Fibroblast of mammary gland (primary cell): ENCODE measurements around the gene PDSS2.
A peak's percentile ranks its signal among the peaks of the same experiment; 100 is the strongest.

Experiments used
- DNase-seq: peaks from one replicate; pipeline ENCODE4 v3.0.0-alpha.2; 2010; ENCODE audit warnings: low read depth
- H3K4me3 ChIP-seq: 2 replicates; pipeline ENCODE4 v1.5.1; 2011; ENCODE audit warnings: low read depth, mild to moderate bottlenecking, low read length, moderate library complexity; ENCODE audit not compliant: control insufficient read depth
- TF ChIP-seq, protein P1 (sequence below): conservative IDR thresholded peaks from 2 replicates; pipeline ENCODE4 v1.5.1; 2011; ENCODE audit warnings: low read depth, low read length, inconsistent platforms; ENCODE audit not compliant: control insufficient read depth, insufficient read depth

PDSS2 gene

GRCh38 chr6:107246249-107246971 is 213.0 kb downstream of the PDSS2 start:
- TF ChIP-seq, protein P1, sequence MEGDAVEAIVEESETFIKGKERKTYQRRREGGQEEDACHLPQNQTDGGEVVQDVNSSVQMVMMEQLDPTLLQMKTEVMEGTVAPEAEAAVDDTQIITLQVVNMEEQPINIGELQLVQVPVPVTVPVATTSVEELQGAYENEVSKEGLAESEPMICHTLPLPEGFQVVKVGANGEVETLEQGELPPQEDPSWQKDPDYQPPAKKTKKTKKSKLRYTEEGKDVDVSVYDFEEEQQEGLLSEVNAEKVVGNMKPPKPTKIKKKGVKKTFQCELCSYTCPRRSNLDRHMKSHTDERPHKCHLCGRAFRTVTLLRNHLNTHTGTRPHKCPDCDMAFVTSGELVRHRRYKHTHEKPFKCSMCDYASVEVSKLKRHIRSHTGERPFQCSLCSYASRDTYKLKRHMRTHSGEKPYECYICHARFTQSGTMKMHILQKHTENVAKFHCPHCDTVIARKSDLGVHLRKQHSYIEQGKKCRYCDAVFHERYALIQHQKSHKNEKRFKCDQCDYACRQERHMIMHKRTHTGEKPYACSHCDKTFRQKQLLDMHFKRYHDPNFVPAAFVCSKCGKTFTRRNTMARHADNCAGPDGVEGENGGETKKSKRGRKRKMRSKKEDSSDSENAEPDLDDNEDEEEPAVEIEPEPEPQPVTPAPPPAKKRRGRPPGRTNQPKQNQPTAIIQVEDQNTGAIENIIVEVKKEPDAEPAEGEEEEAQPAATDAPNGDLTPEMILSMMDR = no peak
- DNase-seq = no peak
- no peak overlapping the region for H3K4me3 ChIP-seq

DNA sequence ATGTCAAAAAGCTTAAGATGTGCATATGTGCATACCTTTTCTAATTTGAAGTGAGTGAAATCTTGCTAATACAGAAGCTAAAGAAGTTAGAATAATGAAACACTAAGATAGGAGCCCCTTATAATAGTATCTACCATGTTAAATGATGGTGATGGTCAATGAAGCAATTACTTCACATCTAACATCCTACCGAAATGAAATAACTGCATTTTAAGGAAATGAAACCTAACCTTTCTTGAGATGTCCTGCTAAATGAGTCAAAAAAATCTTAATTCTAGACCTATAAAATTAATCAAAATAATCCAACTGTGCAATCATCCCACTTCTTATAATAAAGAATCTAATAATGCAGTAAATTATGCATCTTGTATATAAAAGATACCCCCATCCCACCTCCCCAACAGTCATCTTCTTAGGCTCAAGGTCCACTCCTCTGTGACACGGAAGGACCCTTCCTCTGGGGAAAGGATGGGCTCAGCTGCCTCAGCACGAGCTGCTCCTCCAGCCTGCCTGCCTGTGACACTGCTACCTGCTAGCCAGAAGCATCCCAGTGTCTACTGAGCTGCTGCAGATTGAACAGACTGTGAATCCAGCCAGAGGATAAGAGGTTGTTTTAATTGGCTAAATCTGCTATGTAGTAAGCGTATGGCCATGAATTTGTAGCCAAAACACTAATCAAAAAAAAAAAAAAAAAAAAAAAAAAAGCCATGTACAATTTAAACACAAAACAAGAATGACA is 214.5 kb downstream of the PDSS2 start:
- H3K4me3 ChIP-seq = no peak overlapping the region
- no peak for DNase-seq
- TF ChIP-seq, protein P1 = no peak

DNA sequence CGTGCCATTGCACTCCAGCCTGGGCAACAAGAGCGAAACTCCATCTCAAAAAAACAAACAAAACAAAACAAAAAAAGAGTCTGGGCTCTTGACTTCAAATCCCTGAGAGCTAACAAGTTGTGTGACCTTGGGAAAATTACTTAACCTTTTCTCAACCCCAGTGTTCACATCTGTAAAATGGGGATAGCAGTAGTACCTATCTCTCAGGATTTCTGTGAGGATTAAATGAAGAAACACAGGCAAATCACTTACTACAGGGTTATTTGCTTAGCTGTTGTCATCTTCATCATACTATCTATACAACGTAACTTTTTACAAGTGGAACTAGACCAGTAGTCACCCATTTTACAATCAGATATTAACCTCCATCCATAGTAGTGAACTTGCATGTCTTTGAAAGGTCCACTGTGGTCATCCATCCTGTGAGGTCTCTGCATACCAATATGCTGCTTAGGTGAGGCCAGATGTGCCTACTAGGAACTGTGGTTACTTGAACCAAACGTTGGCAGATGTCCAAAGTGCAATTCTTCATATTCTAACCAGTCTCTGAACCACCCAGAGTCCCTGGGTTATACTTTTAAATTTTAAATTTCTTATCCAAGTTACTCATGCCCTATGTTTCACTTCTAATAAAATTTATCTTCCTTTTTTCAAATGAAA is 215.2 kb downstream of the PDSS2 start:
- TF ChIP-seq, protein P1 = no peak
- DNase-seq = peak; percentile 23
- no peak overlapping the region for H3K4me3 ChIP-seq

- DNase-seq = no peak
- no peak overlapping the region for H3K4me3 ChIP-seq
- TF ChIP-seq, protein P1 = no peak
These were observed 215.9 kb downstream of the PDSS2 start for GRCh38 chr6:107243471-107243870.

DNA sequence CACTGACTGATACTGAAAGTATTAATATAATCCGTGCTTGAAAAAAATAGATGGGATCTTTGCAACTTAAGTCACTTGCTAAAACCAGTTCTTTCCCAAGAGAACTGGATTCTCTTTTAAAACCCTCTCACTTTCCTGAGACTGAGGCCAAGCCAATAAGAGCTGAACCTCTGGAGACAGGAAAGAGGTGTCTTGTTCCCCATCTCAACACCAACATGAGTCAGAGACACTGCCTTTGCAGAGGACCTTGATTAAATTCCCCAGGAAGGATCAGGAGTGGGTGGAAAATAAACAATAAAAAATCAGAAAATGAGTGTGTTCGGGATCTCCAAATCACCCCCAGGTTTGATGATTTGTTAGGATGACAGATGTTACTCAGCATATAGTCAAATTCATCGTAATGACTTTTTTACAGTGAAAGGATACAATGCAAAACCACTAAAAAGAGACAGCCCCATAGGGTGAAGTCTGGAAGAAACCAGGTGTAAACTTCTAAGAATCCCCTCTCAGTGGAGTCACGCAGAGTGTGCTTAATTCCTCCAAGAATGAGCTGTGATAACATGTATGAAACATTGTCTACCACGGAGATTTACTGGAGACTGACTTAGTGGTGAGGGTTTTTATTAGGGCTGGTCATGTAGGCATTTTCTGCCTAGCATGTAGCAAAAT is 221.2 kb downstream of the PDSS2 start:
- DNase-seq = peak; percentile 72
- H3K4me3 ChIP-seq = no peak overlapping the region
- TF ChIP-seq, protein P1 = no peak

DNA sequence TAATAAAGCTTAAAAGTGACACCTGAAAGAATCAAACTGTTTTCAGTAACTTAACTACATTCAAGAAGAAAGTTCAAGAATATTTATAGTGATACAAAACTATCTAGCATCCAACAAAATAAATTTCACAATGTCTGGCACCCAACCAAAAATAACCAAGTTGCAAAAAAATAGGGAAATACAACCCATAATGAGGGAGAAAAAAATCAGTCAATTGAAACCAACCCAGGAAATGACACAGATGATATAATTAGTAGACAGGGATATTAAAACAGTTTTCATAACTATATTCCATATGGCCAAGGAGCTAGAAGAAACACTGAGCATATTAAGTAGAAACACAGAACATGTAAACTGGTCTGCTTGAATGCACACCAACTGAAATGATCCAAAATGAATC is 223.9 kb downstream of the PDSS2 start:
- no peak overlapping the region for H3K4me3 ChIP-seq
- TF ChIP-seq, protein P1 = no peak
- peak; percentile 66 for DNase-seq
